GM04503 (cell line): ENCODE data around the gene FAM78B.

Experiments used
- DNase-seq: peaks from one replicate; pipeline ENCODE4 v3.0.0-alpha.2; 2012; ENCODE audit warnings: low read depth

Gene FAM78B

DNA sequence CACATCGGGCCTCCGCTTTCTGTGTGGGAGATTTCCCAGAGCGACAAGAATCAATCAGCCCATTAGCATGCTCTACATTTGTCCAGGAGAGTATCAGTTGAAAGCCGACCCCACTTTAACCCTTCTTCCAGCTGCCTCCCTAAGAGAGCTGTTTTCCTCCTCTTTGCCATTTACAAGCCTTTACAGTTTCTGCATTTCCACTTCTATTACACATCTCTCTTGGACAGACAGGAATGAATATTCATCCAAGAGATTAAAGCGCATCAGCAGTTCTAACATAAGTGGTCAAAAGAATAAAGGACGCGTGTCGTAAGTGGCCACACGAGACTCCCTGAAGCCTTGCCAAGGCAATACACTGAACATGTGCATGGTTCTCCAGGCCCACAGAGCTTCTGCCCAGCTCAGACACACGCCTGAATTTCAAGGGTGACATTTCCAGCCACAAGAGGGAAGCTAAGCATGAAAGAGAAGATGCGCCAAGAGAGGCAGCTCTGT, 47.3 kb downstream of the FAM78B start:
- DNase-seq, result no peak

DNA sequence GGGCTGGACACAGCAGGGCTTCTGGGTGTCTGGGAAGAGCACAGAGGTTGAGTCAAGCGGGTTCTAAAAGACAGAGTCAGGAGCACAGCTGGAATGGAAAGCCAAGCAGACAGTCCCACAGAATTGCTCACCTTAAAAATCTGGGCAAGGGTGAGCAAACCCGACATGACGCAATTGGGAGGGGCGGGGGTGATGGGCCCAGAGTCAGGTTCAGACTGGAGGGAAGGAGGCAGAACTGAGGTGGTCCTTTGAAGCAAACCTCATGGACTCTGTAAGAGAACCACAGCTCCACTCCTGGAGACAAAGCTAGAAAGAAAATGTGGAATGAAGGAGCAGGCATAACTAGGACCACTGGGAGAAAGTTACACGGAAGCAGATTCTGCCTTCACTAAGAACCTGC, 49.0 kb downstream of the FAM78B start:
- DNase-seq, result no peak

DNA sequence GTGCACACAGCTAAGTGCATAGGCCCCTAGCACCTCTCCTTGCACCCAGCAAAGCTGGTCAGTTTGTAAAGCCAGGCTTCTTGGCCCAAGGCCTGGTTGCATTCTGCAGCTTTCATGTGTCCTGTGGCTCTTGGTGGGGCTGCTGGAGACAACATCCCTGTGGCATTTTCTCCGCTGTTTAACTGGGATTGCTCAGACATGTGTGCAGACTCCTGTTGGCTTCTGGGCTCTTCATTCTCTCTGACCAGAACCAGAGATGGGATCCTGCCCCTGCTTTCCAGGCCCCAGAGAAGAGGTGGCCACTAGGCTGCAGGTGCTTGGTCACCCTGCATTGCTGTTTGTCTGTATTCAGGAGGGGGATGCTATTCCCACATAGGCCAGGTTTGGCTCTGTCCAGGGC, 50.8 kb downstream of the FAM78B start:
- no peak for DNase-seq

DNA sequence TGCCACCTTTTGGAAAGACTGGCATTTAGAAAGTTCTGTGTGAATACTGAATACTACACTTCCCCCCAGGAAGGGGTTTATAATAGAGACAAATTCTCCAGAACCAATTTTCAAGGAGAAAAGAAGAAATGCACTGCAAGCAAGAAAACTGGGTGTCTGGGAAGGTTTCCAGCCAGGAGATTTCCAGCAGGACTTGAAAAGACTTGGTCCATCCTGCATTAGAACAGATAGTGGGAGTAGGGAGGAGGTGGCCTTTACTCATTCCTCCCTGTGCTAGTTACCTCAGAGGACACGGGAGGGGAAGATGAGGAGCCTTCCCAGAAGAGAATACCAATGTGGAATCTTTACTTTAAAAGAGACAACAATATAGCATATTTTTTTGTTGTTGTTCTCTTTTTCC, 52.4 kb downstream of the FAM78B start:
- no peak for DNase-seq

DNA sequence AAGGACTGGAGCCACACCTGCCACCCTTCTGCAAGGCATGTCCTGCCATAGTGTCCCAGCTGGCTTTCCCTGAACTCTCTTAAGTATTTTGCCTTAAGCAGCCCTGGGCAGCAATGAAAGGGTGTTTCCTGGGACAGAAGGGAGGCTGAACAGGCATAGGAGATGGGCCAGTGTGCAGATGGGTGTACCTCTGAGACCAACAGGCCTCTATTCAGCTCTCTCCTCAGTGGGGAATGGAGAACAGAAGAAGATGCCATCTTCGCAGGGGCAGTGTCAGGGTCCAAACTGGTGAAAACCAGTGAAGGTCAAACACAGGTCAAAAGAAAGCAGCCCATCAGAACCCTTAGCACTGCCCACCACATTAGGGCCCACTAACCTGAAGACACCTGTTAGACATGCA, 53.2 kb downstream of the FAM78B start:
- DNase-seq, result no peak

DNA sequence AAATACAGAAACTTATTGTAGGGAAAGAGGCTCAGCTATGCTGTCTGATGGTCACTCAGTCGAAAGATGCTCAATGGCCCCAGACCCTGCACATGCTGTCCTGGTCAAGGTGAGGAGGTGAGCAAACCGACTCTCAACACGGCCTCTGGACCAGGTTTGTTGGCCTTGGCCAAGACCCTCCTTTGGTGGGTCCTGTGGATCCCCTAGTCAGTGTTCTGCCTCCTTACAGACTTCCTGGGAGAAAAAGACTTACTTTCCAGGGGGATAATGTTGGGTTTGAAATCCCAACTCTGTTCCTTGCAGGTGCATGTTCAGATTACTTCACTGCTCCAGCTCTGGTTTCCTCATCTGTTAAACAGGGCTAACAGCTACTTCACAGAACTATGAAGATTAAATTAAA, 53.8 kb downstream of the FAM78B start:
- no peak for DNase-seq

DNA sequence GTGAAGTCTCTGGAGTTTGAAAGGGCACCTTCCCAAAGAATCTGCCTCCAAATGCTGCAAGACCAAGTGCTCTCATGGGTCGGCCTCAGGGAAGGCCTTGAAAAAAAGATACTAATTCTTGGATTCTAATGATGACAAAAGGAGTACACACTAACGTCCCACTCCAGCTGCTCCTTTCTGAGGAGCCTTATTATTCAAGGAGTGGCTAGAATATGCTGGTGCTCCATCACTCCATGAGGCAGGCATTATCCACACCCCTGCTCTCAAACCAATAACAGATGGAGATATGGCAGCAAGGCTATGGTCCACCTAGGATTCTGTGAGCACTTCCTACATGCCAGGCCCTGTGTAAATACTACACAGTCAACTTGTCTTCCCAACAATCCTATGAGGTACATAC, 54.4 kb downstream of the FAM78B start:
- no peak for DNase-seq

DNA sequence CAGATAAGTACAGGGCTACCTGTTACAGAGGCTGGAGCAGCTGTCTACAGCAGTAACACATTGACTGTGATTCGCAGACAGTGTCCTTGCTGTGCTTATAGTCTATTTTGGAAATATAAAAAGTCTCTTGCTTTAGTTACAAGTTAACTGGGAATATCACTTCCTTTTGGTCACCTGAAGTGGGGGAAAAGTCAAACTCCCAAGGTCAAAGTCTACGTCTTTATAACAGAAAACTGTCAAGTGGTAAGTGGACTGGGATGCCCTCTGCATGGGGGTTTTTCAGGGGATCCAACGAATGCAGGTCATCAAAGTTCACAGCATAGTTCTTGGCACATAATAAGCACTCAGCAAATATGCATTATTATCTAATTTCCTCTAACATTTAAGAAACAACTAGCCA, 55.4 kb downstream of the FAM78B start:
- no peak for DNase-seq

DNA sequence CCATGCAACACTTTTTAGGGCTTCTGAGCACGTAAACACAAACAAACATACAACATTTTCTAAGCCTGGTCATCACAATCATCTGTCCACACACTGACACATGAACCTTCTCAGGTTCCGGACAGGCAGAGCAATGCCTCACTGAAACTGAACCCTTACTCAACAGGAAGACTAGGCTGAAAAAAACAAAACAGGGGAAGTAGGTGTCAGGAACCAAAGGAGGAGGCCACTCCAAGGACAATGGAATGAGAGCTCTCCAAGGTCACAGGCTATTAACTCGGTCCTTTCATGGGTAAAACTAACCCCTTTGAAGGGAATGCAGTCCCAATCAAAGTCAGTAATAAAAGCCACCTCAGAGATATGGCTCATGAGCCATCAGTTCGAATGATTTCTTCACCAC, 76.6 kb downstream of the FAM78B start:
- DNase-seq, result no peak

DNA sequence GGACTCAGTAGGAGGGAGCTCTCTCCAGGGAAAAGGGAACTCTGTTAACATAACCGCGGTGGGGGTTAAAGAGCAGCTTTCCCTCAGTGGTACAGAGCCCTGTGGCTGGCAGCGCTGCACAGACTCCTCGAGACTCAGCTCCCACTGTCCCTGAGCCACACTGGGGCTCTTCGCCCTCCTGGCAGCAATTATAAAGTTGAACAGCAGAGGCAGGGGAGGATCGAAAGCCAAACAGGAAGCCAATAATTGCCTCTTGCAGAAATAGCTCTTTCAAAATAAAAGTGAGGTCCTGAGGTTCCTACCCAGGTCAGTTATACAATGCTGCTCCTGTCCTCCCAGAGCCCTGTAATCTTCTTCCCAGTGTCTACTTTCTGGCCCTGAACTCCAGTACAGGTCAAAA, 77.0 kb downstream of the FAM78B start:
- no peak for DNase-seq

DNA sequence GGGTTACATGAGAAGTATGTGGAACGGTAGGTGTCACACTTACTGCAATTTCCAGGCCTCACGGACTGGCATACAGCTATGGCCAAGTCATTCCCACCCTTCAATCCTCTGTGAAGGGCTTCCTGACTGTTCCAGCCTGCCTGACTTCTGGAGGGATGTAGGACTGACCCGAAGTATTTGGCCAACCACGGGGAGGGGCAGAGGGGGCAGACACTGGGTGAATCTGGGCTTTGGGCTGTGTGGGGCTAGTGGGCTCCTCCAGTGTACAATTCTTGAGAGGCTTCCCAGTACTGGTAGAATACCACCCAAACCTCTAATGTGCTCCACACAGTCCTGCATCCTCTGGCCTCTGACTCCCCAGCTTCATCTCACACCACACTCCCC, 78.2 kb downstream of the FAM78B start:
- DNase-seq, result no peak

DNA sequence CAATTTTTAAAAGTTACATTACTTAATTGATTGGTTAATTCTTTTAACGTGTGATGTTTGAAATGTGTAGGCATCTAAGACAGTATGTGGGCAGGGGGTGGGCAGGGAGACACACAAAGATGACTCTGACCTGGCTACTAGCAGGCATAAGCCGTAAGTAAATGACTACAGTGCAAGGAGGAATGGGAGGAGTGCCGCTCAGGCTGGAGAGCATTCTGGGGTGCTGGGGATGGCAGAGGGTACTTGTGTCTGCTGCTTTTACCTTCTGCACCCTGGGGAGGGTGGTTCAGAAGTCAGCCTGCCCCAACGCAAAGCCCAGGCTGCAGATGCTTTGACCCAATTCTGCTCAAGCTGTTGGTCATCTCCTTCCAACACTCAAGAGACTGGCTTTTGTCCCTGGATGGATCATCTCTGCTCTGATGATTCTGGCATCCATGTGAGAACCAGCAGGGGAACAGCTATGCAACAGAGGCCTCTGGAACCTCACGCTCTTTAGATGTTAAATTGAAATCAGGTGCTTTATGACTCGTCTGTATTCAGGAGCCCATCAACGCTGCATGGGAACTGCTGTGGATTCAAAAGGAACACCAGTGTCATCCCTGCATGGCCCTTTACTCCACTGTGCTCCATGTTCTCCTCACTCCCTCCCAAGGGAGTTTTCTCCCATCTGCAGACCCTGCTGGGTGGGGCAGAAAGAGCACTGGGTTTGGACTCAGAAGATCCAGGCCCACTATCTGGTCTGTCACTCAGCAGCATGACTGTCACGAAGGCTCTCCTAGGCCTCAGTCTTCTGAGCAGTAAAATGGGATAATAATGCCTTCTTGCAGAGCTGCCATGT, 78.8 kb downstream of the FAM78B start:
- no peak for DNase-seq

DNA sequence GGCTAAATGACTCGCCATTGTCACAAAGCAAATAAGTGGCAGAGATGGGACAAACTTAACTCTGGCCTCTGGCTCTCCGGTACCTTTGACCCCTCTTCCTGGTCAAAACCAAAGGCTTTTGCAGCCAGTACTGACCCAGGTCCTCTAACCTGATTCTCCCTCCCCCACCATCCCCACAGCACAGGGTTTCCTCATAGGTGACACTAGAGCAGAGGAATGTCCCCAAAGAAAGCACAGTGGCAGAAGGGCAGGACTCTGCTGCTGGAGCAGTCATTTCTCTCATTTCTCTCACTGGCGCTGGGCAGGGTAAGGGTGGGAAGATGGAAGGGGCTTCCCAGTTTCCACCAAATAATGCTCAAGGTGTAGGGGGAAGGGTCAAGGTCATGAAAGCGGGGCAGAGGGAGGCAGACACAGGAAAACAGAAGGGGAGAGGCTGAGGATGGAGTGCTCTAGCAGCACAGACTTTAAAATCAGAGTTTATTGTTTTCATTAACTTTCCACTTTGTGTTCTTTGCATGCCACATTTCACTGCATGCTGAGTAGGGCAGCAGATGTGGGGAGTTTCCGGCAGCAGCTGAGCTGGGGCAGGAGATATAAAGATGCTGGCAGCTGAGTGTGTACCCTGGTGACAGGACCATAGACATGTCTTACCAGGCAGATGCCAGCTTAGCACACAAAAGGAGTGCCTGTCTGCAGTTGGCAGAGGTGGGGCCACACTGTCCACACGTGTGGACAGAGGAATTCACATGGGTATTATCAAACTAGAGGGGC, 80.5 kb downstream of the FAM78B start:
- no peak for DNase-seq

DNA sequence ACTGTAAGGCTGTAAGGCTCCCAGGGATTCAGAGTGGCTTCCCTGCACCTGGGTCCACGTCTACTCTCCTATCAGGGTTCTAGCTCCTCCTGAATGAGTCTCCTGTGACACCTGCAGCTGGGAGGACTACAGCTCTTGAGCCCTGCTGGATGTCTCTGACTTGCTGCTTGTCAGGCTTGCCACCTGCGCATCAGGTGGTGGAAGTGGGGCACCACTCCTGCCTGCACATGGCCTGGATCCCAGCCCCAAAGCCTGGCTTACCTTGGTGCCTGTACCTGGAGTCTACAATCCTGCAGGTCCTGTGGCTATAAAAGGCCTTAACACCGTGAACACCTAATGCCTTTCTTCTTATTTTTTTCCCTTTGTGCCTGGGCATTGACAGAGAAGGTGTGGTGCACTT, 82.2 kb downstream of the FAM78B start:
- DNase-seq, result no peak

DNA sequence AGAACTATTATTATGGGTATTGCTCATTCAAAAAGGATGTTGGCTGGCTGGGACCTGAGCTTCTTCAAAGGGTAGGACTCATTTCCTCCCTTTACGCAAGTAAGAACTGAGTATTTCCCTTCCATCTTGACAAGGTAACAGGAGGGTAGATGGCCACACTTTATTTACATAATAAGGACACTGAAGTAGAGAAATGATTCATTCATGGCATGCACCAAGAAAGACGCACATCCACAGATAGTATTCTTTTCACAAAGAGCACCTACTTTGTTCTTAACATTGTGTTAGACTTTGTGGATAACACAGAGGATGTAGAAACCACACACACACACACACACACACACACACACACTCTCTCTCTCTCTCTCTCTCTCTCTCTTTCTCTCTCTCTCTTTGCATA, 82.9 kb downstream of the FAM78B start:
- DNase-seq, result no peak

DNA sequence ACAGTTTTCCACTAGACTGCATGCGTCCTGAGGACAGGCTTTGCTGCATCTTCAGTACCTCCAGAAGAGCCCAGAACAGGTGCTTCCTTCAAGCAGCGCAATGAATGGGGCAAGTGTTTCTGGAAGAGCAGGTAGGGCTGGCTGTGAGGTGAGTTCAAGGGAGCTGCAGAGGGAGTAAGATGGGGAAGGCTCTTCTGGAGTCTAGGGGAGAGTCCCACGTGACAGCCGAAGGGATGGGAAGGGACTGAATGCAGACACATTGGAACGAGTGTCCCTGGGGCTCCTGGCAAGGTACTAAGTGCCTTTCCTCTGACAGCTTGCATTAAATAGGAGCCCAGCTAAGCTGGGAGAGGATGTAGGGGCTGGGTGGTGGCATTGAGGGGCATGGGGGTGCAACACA, 84.2 kb downstream of the FAM78B start:
- no peak for DNase-seq

DNA sequence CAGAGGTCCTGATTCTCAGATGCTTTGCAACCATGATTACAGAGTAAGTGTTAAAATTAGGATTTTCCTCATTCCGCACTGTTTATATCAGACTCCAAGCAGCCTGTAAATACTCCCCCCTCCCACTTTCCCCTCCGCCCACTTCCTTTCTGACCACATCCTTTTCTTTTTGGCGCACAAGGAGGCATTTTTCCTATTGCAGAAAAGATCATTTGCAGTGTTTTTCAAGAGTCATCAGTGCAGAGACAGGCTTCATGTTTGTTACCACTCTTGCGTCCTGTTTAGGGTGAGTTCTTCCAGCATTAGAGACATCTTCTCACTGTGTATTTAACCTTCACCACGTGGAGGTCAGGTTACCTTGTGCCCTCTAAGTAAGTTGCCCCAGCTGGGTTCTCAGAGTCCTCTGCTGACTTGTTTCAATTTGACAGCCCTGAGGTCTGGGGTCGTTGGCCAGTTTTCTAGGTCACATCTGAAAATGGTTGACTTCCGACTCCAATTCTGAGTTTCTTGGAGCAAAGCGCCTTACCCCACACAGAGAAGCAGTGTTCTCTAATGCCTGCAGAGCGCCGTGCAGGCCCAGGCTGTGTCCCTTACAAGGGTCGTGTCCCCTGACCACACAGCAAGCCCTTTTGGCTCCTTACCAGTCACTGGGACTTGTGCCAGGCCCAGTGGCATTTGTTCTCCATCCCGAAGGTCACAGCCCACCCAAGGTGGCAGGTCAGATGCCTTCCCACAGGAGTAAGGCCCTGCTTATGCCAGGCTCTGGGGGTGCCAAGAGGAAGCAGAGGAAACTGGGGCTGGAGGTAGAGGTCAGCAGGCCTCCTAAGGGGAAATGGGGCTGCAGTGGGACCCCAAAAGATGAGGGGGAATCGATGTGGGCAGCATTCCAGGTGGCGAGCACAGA, 85.6 kb downstream of the FAM78B start:
- no peak for DNase-seq

DNA sequence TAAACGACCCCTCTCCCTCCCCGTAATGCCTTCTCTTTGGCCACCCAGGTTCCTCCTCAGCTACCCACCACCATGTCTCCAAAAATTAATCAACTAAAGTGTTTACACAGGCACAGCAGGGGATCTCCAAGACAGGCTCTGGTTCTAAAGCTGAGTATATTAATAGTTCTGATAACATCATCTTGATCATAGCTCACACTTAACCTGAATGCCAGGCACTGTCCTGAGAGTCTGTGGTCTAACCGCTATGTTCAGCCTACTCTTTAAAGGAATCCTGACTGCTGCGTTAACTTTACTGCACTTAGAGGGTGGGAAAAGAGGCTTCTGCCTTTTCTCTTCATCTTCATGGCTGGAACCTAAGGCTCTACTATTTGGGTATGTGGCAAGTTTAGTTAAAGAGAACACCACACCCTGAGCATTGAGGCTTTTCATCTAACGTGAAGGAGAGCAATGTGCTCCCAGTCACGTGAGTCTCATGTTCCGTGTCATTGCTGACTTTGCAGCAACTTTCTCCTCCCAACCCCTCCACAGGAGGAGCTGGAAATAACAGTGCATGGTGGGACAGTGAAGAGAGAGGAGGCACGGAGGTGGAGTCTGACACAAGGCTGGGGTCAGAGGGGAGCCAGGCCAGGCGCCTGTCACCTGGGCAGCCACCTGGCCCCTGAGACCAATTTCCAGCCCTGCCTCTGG, 86.4 kb downstream of the FAM78B start:
- DNase-seq, result no peak

DNA sequence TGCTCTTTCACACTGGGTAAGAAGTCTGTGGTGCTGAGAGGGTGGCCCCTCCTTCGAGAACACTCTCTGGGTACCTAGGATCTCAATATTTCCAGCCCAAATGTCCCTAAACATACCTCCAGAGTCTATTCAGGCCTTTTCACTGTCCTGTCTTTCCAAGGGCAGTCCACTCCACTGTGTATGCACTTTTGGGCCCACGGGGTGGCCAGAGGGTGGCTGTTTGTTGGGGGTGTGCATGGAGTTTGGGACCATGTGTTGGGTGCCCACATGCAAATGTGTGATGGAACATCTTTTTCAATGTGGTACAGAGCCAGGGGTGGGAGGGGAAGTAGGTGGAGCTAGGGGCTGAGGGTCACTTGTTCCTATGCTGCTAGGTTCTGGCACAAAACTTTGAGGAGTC, 87.5 kb downstream of the FAM78B start:
- DNase-seq, result no peak

DNA sequence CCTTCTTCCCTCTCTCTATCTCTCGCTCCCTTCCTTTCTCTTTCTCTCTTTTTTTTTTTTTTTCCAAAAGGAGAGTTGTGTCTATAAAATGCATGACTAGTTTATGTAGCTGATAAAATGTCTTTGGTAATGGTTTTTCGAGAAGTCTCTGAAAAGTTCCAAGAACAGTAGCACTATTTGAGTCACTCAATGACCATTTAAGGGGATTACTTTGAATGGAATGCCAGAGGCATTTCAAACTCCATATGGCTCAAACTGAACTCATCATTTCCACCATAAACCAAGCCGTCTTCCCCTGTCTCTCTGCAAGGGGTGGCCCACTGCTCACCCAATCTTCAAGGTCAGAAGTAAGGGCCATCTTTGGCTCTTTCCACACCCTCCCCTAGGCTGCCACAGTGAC, 93.3 kb downstream of the FAM78B start:
- no peak for DNase-seq

DNA sequence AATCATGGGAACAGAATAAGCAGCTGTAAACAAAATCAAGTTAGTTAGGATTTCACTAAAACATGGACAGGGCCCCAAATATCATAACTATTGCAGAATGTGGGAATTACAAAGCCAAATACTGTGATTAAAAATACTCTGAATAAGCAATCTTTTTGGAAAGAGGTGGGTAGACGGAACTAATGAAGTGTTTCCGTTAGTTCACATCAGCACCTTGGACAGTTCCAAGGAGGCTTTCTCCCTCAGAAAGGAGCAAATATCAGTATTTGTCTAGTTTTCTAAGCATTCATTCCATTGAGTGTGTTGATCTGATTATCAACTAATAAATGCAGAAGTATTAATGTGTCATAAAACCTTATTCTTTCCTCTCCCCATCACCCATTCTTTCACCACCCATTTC, 97.4 kb downstream of the FAM78B start:
- DNase-seq, result no peak

DNA sequence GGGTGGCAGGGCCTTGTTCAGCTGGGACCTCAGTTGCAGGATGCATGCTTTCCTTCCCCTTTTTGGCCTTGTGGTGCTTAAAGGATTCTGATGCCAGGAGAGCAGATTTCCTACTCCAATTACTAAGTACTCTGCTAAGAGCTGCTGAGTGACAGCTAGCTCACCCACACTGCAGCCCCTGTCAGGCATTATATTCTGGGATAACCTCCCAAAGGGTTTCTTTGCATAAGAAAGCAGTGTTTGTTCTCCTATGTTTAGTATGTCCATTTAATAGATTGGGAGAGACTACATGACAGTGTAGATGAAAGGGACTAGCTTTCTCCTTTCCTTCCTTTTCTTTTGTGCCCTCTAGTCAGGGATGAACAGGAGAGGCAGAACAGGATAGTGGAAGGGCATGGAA, 100.7 kb downstream of the FAM78B start:
- no peak for DNase-seq
